ENCODE measurements around the gene MAPK7. TPM values are rescaled to one million over a fixed set of nuclear protein-coding genes. Genes with fewer than 3 reads are reported as not detected.

The MAPK7 gene
- total RNA-seq, 1 donor from 2014 or later: 146 TPM

DNA sequence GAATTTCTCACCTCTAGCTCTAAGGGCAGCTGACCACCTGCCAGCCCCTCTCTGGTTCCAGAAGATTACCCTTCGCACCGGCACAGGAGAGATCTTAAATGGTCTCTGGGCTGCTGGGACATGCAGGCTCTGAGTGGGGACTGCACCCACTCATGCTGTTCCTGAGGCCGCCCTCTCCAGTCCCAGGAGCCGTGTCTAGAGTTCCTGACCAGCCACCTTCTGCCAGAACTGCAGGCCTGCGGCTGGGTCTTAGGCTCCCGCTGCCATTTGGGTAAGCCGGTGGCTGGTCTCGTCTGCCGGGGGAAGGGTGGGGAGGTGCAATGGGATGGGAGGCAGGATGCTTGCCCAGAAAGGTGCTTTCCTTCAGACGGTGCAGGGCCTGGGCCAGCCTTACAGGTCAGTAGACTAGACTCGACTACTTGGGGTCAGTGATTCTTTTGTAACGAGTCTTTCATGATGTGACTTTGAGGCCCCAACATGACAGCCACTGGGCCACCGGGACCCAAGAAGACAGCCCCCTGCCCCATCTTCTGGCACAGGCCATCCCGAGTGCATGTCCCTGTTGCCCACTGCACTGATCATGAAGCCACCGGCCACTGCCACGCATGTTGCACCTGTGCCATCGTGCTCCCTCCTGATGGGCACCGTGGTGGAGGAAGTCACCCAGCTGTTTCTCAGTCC, 42.2 kb upstream of the MAPK7 start:
- intact Hi-C loops (cut with DNase I): no loop called here
- peaks cover 0 to 2% of the 10 kb centered on the region in 2 donors for H3K4me1 ChIP-seq
- peaks cover 8 to 18% of the 10 kb centered on the region in 2 donors for H3K36me3 ChIP-seq
- H3K27ac ChIP-seq: no peak overlapping the region
- H3K27me3 ChIP-seq: no peaks in the 10 kb centered on the region
- DNase-seq (ENCODE audit: low spot score in 2 of 2): peak in 1 of 2 donors; percentile 9
- H3K9me3 ChIP-seq: no peaks in the 10 kb centered on the region
- TF ChIP-seq, protein P1, sequence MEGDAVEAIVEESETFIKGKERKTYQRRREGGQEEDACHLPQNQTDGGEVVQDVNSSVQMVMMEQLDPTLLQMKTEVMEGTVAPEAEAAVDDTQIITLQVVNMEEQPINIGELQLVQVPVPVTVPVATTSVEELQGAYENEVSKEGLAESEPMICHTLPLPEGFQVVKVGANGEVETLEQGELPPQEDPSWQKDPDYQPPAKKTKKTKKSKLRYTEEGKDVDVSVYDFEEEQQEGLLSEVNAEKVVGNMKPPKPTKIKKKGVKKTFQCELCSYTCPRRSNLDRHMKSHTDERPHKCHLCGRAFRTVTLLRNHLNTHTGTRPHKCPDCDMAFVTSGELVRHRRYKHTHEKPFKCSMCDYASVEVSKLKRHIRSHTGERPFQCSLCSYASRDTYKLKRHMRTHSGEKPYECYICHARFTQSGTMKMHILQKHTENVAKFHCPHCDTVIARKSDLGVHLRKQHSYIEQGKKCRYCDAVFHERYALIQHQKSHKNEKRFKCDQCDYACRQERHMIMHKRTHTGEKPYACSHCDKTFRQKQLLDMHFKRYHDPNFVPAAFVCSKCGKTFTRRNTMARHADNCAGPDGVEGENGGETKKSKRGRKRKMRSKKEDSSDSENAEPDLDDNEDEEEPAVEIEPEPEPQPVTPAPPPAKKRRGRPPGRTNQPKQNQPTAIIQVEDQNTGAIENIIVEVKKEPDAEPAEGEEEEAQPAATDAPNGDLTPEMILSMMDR (IDR thresholded peaks at IDR 0.05): no peak
- no peak overlapping the region for H3K4me3 ChIP-seq

DNA sequence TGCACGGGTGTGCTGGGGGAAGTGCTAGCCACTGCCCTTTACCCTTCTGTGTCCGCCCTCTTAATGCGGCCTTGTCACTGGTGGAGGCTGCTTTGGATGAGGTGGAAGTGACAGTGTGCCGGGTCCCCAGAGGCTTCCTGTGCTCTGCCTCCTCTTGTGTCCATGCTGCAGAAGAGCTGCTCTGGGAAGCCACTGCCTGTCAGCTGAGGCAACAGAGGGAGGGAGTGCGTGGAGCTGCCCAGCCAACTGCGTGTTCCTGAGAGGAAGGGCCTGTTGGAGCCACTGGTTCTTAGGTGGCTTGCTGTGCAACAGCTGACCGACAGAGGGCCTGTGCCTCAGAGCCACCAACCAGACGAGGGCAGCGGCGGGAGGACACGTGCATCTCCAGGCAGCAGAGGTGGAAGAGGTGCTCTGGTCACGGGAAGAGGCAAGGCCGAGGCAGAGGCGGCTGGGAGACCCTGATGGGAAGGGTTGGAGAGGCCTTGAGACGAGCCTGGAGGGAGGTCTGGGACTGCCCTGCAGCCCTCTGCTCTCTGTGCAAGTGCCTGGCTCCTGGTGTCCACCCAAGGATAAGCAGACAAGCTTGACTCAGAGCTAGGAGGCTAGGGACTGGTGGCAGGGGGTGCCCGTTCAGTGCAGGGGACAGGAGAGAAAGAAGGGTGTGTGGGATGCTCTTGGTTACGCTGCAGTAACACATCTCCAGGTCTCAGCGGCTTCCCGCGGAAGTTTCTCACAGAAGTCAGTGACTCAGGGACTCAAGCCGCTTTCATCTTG, 41.2 kb upstream of the MAPK7 start:
- Histone ChIP-seq H3K27ac (no peak overlapping the region), H3K27me3 (no peaks in the 10 kb centered on the region), H3K9me3 (no peaks in the 10 kb centered on the region), H3K36me3 (peaks cover 8 to 12% of the 10 kb centered on the region in 2 donors), H3K4me3 (no peak overlapping the region), H3K4me1 (peaks cover 0 to 2% of the 10 kb centered on the region in 2 donors)
- intact Hi-C loops (cut with DNase I): no loop called here
- TF ChIP-seq, protein P1 (IDR thresholded peaks at IDR 0.05): peak; percentile 51 to 74 (median 69)
- DNase-seq (ENCODE audit: low spot score in 2 of 2): peak in 1 of 2 donors; percentile 27

DNA sequence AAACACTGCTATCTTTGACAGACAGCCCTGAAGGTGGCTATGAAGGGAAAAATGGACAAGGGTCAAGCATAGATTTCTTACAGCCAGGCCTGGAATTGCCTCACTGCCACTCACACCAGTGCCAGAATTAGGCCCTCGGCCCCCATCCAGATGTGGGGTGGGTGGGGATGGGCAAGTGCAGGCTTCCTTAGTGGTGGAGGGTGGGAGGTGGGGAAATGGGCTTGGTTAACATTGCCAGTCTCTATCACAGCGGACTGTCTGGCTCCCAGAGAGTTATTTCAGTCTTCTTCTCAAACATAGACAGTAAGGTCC, 40.6 kb upstream of the MAPK7 start:
- Histone ChIP-seq H3K4me1 (peaks cover 0 to 2% of the 10 kb centered on the region in 2 donors), H3K4me3 (no peak overlapping the region), H3K36me3 (peaks cover 8 to 11% of the 10 kb centered on the region in 2 donors), H3K27ac (no peak overlapping the region), H3K9me3 (no peaks in the 10 kb centered on the region), H3K27me3 (no peaks in the 10 kb centered on the region)
- peak in 1 of 2 donors; percentile 1 for DNase-seq (ENCODE audit: low spot score in 2 of 2)
- TF ChIP-seq, protein P1 (IDR thresholded peaks at IDR 0.05): no peak
- intact Hi-C loops (cut with DNase I): no loop called here

DNA sequence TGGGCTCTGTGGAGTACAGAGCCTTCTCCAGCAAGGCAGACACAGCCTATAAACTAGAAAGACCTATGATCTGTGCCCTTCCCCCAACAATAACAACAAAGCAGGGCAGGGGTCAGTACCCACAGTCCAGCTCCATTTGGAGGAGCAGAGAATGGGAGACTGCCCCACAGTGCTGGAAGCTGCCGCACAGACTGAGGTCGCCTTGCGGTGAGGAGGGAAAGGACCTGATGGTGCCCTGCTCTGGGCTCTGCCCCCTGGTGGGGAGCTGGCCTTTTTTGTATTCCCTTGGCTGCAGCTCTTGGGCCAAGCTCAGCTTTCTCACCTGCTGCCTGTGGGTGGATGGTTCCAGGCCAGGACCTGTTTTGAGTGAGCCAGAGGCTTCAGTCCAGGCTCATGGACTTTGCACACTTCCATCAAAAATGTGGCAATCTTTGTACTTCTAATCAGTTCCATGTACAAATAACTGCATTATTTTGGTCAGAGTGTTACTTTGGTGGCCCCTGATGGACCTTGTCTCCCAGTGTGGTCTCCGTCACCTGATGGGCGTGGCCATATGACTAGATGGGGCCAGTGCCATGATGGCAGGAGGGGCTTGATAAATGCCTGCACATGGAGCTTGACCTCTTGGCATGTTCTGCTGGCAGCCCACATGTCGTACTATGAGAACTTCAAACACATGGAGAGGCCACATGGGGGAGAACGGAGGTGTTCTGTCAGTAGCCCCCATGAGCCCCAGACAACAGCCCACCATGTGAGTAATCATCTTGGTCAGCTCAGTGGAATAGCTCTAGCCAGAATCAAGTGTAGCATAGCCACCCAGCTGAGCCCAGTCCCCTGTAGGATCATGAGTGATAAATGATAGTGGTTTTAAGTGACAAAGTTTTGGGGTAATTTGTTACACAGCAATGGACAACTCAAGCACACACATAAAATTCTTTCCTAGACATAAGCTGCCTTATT, 40.0 kb upstream of the MAPK7 start:
- peak; percentile 7 to 66 for DNase-seq (ENCODE audit: low spot score in 2 of 2)
- intact Hi-C loops (cut with DNase I): no loop called here
- H3K4me3 ChIP-seq: no peak overlapping the region
- TF ChIP-seq, protein P1 (IDR thresholded peaks at IDR 0.05): peak; percentile 16 to 58 (median 45)
- no peaks in the 10 kb centered on the region for H3K9me3 ChIP-seq
- no peaks in the 10 kb centered on the region for H3K27me3 ChIP-seq
- peaks cover 0 to 2% of the 10 kb centered on the region in 2 donors for H3K4me1 ChIP-seq
- H3K36me3 ChIP-seq: peaks cover 7 to 8% of the 10 kb centered on the region in 2 donors
- no peak overlapping the region for H3K27ac ChIP-seq

DNA sequence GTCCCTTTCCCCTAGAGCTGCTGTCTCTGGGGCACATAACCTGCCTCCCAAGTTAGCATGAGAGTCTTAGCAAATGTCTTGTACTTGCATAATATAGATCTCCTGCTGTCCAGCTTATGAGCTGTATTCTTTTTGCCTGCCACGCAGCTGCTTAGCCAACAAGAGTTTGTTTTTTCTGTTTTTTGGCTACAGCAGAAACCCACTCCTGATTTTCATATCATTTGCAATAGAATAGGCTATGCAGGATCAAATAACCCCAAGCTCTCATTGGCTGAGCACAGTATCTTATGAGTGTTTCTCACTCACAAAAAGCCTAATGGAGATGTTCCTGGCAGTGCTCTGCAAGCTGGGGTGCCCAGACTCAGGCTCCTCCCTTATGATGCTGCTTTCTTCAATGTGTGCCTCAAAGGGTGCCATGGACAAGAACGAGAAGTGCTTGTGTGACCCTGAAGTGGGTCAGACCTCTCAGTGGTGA, 38.9 kb upstream of the MAPK7 start:
- Histone ChIP-seq H3K9me3 (no peaks in the 10 kb centered on the region), H3K4me1 (peaks cover 0 to 2% of the 10 kb centered on the region in 2 donors), H3K27ac (no peak overlapping the region), H3K4me3 (no peak overlapping the region), H3K27me3 (no peaks in the 10 kb centered on the region), H3K36me3 (no peaks in the 10 kb centered on the region)
- DNase-seq (ENCODE audit: low spot score in 2 of 2): peak in 1 of 2 donors; percentile 12
- TF ChIP-seq, protein P1 (IDR thresholded peaks at IDR 0.05): no peak
- intact Hi-C loops (cut with DNase I): no loop called here
